Measurements from ENCODE around the gene CD83.
"Not testable (repeated sequence)": the region's sequence is repeated elsewhere in the genome, so short reads cannot be mapped to it uniquely, and the experiment has no call there.

CD83 gene, protein sequence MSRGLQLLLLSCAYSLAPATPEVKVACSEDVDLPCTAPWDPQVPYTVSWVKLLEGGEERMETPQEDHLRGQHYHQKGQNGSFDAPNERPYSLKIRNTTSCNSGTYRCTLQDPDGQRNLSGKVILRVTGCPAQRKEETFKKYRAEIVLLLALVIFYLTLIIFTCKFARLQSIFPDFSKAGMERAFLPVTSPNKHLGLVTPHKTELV

DNA sequence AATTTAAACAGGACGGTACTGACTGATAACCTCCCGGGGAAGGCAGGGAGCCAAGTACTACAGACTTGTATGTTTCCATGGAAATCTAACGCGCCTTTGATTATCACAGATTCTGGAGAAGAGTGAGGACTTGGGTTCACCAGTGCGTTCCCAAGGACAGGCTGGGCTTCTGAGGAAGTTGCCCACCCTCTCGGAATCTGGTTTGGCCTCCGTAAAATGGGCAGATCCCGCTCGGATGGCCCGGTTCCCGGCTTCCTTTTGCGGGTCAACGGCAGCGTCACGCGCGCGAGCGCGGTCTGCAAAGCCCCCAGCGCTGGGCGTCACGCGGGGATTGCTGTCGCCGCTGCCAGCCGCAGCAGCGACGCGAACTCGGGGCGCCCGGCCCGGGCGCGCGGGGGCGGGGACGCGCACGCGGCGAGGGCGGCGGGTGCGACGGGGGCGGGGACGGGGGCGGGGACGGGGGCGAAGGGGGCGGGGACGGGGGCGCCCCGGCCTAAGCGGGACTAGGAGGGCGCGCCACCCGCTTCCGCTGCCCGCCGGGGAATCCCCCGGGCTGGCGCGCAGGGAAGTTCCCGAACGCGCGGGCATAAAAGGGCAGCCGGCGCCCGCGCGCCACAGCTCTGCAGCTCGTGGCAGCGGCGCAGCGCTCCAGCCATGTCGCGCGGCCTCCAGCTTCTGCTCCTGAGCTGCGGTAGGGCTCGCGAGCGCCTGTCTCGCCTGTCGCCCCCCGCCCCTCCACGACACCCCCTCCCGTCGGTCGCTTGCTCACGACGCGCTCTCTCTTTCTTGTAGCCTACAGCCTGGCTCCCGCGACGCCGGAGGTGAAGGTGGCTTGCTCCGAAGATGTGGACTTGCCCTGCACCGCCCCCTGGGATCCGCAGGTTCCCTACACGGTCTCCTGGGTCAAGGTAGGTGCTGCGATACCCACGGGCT lies at the start of gene CD83:
Gene CD83, plus strand, starts transcription at position 615 of the 933 bp plus-strand sequence. Its CDS starts 40 bp downstream, at position 655.
- peak; percentile 84 to 86 for DNase-seq

DNA sequence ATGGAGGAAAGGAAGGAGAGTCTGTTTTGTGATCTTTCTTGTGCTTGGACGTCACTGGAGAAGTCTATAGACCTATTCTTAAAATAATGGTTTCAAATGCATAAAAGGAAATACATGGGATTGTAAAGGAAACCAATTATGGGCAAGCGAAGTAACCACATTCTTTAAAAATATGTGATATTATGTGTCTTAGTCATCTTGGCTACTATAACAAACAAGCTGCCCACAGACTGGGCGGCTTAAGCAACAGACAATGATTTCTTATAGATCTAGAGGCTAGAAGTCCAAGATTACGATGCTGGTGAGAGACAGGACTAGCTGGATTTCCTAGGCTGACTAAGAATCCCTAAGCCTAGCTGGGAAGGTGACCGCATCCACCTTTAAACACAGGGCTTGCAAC lies 49.4 kb upstream of the CD83 start:
- DNase-seq, result no peak

DNA sequence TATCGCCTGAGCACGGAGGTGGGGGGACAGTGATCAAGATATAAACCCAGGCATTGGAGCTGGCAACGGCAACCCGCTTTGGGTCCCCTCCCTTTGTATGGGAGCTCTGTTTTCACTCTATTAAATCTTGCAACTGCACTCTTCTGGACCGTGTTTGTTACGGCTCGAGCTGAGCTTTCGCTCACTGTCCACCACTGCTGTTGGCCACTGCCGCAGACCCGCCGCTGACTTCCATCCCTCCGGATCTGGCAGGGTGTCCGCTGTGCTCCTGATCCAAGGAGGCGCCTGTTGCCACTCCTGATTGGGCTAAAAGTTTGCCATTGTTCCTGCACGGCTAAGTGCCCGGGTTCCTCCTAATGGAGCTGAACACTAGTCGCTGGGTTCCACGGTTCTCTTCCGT lies 48.9 kb upstream of the CD83 start:
- DNase-seq, result no peak

DNA sequence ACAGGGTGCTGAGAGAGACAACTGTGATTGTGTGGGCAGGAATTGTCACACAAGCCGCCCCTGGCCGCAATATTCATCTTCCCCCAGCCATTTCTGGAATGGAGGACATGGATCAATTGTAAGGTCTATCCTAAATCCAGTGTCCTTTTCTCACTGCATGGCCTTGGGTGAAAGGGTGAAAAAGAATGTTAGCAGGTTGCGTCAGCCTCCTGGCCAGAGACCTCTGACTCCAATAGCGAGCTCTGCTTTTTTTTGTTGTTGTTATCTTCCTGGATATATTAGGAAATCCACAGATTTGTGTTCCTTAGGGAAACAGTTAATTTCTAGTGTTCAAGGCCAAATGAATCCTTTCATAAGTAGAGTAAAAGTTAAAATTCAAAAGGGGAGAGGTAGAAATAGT lies 47.1 kb upstream of the CD83 start:
- no peak for DNase-seq

DNA sequence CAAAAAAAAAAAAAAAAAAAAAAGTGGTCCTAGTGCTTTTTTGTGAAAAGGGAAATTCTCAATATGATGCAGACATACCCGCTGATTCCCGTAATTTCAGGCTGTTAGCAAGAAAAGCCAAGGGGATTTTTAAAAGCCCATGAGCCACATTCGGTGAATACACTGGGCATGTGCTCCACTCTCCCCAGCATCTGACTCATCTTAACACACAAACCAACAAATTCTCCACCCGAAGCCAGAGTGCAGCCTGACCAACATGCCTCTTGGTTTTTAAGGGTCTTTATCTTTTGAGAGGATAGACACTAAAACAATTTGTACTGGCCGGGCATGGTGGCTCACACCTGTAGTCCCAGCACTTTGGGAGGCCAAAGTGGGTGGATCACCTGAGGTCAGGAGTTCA lies 45.5 kb upstream of the CD83 start:
- no peak for DNase-seq

DNA sequence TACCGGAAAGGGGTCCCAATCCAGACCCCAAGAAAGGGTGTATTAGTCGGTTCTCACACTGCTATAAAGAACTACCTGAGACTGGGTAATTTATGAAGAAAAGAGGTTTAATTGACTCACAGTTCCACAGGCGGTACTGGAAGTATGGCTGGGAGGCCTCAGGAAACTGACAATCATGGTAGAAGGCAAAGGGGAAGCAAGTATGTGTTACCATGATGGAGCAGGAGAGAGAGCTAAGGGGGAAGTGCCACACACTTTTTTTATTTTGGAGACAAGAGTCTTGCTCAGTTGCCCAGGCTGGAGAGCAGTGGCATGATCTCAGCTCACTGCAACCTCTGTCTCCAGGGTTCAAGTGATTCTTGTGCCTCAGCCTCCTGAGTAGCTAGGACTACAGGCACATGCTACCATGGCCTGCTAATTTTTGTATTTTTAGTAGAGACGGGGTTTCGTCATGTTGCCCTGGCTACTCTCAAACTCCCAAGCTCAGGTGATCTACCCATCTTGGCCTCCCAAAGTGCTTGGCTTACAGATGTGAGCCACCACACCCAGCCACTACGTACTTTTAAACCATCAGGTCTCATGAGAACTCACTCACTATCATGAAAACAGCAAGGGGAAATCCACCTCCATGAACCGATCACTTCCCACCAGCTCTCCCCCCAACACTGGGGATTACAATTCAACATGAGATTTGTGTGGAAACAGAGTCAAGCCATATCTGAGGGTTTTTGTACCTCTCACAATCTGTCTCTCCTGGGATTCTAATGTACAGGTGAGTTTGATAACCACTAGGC lies 43.8 kb upstream of the CD83 start:
- DNase-seq, result not testable (repeated sequence)

DNA sequence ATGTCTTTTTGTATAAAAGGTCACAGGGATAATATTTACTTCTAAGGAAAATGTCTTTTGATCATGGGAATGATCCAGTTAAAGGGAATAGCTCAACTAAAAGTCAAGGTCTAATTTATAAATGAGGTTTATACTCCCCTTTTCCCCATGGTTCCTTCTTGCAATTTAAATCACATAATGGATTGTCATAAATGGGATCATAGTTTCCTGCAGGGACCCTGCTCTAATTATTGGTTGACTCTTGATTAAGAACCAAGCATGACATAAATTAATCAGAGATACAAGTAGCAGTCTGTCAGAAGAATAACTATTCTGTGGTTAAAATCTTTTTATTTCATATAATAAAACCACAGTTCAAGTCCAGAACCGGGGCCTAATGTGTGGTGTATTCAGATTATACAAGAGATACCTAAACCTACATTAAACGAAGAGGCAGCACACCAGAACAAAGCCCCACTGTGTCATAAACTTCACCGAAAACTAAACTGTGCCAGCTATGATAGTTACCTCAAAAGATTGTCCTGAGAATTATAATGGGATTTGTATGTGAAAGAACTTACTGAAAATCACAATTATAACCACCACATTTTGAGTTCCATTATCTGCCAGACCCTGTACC lies 43.0 kb upstream of the CD83 start:
- no peak for DNase-seq

DNA sequence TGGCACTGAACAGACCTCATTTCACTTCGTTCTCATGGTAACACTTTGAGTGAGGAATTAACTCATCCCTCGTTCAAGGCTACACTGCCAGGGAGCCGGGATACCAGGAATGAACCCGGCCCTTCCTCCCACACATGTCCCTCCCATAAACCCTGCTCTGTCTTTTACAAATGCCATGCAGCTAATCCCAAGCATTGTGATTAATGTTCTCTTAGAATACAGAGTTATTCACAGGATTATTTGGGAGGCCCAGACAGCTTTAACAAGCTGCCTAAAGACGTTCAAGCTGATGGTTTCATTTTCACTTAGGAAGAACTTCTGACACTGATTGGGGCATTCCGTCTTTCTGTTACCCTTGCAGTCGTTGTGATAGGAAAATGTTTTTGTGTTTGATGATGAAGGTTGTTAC lies 42.5 kb upstream of the CD83 start:
- no peak for DNase-seq

DNA sequence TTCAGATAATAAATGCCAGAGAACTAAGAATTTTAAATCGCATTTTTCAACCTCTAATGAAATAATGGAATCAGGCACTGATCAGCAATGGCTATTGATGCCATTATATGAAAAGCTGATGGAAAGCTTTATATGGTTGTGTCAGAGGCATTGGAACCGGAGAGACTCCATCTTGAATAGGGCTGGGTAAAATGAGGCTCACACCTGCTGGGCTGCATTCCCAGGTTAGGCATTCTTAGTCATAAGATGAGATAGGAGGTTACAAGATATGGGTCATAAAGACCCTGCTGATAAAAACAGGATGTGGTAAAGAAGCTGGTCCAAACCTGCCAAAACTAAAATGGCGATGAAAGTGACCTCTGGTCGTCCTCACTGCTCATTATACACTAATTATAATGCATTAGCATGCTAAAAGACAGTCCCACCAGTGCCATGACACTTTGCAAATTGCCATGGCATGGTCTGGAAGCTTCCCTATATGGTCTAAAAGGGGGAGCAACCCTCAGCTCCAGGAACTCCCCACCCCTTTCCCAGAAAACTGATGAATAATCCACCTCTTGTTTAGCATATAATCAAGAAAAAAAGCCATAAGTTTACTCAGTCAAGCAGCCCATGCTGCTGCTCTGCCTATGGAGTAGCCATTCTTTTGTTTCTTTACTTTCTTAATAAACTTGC lies 40.2 kb upstream of the CD83 start:
- DNase-seq, result no peak

DNA sequence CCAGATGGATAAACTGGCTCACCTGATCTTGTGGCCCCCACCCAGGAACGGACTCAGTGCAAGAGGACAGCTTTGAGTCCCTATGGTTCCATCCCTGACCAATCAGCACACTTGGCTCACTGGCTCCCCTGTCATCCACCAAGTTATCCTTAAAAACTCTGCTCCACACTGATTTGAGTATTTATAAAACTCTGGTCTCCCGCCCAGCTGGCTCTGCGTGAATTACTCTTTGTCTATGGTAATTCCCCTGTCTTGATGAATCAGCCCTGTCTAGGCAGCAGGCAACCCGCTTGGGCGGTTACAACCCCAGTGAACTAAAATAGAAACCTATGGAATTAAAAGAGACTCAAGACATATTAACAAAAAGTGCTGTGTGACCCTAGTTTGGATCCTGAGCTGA lies 38.1 kb upstream of the CD83 start:
- no peak for DNase-seq

DNA sequence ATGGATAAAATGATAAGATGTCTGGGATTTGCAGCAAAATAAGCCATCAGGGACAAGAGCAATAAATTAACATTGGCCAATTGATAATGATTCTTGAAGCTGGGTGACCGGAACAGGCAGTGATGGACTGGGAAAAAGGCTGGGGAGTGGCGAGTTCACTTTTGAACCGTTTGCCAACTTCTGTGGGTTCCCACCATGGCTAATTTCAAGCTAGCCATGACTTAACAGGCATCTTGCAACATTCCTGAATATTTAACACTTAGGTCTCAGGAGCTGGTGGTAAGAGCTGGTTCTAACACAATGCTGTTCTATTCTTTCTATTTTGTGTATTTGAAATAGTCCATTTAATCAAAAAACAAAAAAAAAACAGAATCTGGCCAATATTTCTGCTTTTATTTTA lies 37.6 kb upstream of the CD83 start:
- no peak for DNase-seq

DNA sequence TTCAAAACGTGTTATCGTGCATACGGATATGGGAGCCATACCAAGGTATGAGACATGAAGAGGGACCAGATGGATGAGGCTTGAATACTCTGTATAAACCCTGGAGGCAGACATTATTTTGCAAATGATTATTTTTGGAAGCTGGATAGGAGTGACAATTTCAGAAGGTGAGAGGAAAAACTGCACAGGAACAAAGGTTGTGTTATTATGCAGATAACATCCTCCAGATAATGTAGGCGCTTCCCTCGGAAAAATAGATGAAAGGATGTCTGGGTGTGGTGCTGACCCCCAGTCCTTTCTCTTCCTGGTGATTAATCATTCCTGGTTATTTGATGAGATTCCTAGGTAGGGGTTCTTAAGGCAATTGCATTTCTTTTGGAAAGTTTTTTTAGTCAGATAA lies 36.4 kb upstream of the CD83 start:
- no peak for DNase-seq

DNA sequence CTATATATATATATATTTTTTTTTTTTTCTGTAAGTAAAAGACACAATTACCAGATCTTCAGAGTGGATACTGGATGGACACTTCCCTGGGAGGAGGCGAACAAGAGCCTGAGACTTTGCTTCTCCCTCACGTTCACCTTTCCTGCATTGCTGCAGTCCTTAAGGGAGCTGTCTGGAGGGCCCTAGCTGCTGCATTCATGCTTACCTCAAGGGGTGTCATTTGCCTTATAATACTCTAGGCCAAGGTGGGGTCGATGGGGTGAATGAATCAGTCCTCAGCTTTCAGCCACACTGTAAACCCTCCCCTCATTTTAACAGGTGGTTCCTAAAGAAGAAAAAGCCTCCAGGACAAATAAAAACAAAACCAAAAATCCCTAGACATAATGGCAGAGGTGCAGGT lies 34.8 kb upstream of the CD83 start:
- no peak for DNase-seq

DNA sequence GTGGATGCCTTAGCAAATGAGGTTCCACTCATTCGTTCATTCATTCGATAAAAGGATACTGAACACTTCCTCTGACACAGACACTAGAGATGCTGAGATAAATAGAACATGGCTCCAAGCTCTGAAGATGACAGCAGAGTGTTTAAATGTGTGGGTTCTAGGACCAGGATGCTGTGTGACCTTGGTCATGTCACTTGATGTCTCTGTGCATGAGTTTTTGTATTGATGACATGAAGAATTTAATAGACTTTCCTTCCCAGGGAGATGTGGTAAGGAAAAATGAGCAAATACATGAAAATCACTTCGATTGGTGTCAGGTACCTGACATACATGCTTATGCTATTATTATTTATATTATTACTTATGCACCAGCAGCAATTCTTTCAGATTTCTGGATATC lies 34.3 kb upstream of the CD83 start:
- DNase-seq, result no peak

DNA sequence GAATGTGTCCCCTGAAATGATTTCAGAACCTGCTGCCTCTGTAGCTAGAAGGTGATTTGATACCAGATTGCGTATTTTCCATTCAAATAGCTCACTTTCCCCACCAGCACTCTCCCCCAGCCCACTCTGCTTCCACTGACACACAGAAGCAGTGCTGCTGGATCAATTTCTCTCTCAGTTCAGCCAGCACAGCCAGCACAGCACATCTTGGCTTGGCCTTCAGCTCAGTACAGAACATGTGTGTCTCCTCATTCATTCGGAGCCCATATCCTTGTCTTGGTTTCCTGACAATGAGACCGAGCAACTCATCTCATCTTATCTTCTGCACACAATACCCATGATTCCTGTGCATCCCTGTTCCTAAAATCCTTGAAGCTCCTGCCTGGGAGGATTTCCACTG lies 33.8 kb upstream of the CD83 start:
- no peak for DNase-seq

DNA sequence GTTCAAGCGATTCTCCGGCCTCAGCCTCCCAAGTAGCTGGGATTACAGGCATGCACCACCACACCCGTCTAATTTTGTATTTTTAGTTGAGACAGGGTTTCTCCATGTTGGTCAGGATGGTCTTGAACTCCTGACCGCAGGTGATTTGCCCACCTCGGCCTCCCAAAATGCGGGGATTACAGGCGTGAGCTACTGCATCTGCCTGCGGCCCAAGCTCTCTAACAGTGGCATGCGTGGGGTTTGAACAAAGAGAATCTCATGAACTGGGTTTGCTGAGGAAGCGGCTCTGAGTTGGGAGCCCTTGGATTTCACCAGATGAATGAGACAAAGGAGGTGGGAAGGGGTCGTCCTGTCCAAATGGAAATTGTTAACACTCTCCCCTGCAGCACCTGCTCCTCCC lies 33.2 kb upstream of the CD83 start:
- no peak for DNase-seq

DNA sequence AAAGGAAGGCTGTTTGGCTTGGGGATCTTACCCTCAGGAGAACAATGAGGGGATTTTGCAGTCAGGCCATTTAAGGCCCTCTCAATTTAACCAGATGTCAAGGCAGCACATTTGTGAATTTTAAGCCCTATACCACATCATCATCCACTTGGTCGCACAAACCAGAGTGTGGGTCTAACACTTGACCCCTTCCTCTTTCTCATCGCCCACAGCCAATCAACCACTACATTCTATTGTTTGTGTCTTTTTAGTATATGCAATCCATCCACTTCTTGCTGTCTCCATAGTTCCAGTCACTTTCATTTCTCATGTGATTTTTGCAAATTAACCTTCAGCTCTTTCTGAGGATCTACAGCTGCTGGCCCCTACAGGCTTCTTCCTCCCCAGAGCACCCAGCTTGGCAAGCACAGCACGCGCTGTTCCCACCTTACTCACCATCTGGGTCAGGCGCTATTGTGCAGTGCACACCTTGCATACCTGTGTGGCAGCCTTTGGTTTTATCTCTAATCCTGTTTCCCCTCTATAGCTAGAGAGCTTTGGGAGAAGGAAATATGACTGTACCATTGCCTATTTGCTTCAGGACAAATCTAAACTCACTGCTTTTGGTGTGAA lies 32.3 kb upstream of the CD83 start:
- no peak for DNase-seq

DNA sequence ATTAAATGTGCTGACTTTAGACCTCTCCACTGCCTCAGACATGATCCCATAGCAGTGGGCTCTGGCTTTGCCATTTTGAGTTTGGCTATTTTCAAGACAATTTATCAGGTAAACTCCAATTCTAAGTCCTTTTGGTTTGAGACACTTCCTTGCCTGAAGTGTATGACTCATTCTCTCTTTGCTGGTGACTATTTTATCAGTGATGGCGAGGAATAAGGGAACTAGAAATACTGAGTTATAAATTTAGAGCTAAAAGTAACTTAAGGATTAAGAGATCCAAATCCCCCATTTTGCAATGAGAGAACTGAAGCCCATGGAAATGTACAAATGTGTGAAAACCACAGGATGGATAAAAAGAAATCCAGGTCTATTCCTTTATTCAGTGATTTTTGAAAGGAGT lies 30.9 kb upstream of the CD83 start:
- no peak for DNase-seq

DNA sequence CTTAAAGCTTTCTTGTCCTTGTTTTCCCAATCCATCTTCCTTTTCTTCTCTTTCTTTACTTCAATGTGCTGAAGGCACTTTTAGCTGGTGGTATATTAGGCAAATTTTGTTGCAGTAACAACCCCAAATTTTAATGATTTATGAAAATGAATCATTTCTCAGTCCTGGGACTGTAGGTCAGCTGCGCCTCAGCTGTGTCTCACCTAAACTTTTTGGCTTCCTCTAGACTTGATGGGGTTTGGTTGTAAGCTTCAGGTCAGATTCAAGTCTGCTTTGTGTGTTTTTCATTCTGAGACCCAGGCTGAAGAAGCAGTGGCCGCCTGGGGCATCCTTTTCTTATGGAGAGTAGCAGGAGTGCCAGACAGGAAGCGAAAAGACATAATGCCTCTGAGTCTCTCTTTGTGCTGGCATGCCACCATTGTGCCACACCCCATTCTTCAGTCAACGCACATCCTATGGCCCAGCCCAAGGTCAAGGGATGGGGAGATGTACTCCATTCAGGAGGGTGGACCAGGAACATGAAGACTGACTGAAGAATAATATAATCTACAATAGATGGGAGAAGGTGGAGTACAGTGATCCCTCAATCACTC lies 28.9 kb upstream of the CD83 start:
- no peak for DNase-seq

DNA sequence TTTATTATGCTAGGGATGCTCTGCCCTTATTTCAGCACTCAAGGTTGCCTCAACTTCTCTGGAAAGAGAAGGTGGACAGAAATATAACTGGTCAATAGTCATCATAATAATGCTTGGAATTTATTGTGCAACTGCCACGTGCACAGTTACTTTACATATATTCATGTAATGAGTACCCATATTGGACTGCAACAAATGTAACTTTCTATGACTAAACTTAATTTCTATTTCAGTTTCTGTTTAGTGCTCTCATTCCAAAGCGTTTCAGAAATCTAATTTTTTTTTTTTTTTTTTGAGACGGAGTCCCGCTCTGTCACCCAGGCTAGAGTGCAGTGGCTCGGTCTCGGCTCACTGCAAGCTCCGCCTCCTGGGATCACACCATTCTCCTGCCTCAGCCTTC lies 28.3 kb upstream of the CD83 start:
- no peak for DNase-seq

DNA sequence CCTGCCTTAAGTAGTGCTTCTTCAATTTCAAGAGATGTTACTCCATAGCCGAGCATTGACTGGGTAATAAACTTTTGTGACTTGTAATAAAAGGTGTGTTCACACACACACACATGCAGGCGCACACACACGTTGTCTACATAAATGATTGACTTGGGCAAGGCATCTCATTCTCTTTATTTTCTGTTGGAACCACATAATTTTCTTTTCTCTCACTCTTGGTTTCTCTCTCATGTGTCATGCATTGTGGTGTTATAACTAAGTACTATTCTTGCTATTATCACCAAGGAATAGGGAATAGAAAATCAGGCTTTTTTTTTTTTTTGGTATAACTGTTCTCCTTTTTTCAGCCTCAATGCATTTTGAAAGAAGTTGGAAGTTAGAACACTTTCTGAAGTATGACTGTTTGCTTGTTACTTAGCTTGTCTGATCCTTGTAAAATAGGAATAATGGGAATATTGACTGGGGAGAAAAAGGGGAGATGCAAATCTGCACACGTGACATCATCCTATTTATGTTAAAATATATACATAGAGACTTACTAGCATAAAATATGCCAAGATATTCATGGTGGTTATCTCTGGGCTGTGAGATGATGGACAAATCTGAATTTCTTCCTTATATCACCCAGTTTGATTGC lies 26.1 kb upstream of the CD83 start:
- DNase-seq, result no peak
